Mesendoderm (in vitro differentiated cells): ENCODE data around the gene PIK3C2B.

ENCODE experiments used
- DNase-seq: peaks from one replicate; pipeline ENCODE4 v3.0.0; 2013
- H2AK5ac ChIP-seq: 2 replicates; pipeline ENCODE4 v1.6.1; 2013; ENCODE audit warnings: low read length, inconsistent platforms
- H2BK120ac ChIP-seq: 2 replicates; pipeline ENCODE4 v1.6.1; 2013; ENCODE audit warnings: low read depth, mild to moderate bottlenecking, low read length, moderate library complexity, mixed read lengths
- H2BK15ac ChIP-seq: replicated peaks from 2 replicates; pipeline ENCODE4 v1.6.1; 2013; ENCODE audit warnings: low read depth, mild to moderate bottlenecking, moderate library complexity
- H2BK5ac ChIP-seq: 2 replicates; pipeline ENCODE4 v1.6.1; 2013; ENCODE audit warnings: low read length, inconsistent platforms
- H3K18ac ChIP-seq: 2 replicates; pipeline ENCODE4 v1.6.1; 2013; ENCODE audit warnings: mild to moderate bottlenecking, low read length, mixed read lengths
- H3K23ac ChIP-seq: one replicate; pipeline ENCODE4 v1.6.1; 2013; ENCODE audit warnings: low read length
- H3K27ac ChIP-seq: 2 replicates; pipeline ENCODE4 v1.5.1; 2013; ENCODE audit warnings: low read depth, mild to moderate bottlenecking, inconsistent platforms, low read length, moderate library complexity
- H3K27me3 ChIP-seq: 2 replicates; pipeline ENCODE4 v1.6.1; 2013; ENCODE audit warnings: low read length, control low read depth, mild to moderate bottlenecking, inconsistent platforms; ENCODE audit not compliant: insufficient read depth, poor library complexity
- H3K36me3 ChIP-seq: 2 replicates; pipeline ENCODE4 v1.6.1; 2013; ENCODE audit warnings: low read length, inconsistent platforms; ENCODE audit not compliant: control insufficient read depth, insufficient read depth
- H3K4ac ChIP-seq: one replicate; pipeline ENCODE4 v1.6.1; 2013; ENCODE audit warnings: low read depth, mild to moderate bottlenecking, low read length, moderate library complexity
- H3K4me1 ChIP-seq: 2 replicates; pipeline ENCODE4 v1.6.1; 2013; ENCODE audit warnings: low read depth, low read length, inconsistent platforms; ENCODE audit not compliant: control insufficient read depth
- H3K4me2 ChIP-seq: 2 replicates; pipeline ENCODE4 v1.6.1; 2013; ENCODE audit warnings: low read length
- H3K4me3 ChIP-seq: 2 replicates; pipeline ENCODE4 v1.5.1; 2013; ENCODE audit warnings: mild to moderate bottlenecking, low read length
- H3K56ac ChIP-seq: one replicate; pipeline ENCODE4 v1.6.1; 2013; ENCODE audit warnings: low read length
- H3K79me1 ChIP-seq: 2 replicates; pipeline ENCODE4 v1.6.1; 2013; ENCODE audit warnings: low read length, inconsistent platforms
- H3K79me2 ChIP-seq: 2 replicates; pipeline ENCODE4 v1.6.1; 2013; ENCODE audit warnings: mild to moderate bottlenecking, low read length; ENCODE audit not compliant: control insufficient read depth, insufficient read depth
- H3K9ac ChIP-seq: 2 replicates; pipeline ENCODE4 v1.6.1; 2013; ENCODE audit warnings: low read length, inconsistent platforms
- H4K5ac ChIP-seq: one replicate; pipeline ENCODE4 v1.6.1; 2013; ENCODE audit warnings: low read length
- H4K8ac ChIP-seq: one replicate; pipeline ENCODE4 v1.6.1; 2013; ENCODE audit warnings: low read depth, mild to moderate bottlenecking, control low read depth, low read length, moderate library complexity
- WGBS: extraction: QIAGEN DNeasy Blood & Tissue Kit; methylation state at CpG from one replicate; pipeline ENCODE4 v1.1.7; 2013; ENCODE audit warnings: low lambda C conversion rate, missing lambda C conversion rate; ENCODE audit not compliant: insufficient coverage; ENCODE audit errors: extremely low coverage; 5-methylcytosine and 5-hydroxymethylcytosine counted together

Gene PIK3C2B

GRCh38 chr1:204455063-204455830 is 39.4 kb downstream of the PIK3C2B start:
- Histone ChIP-seq H3K27ac (peak overlapping the region; percentile 6), H3K4me3 (no peak overlapping the region), H3K79me1 (no peaks in the 10 kb centered on the region), H2BK5ac (no peak overlapping the region), H3K27me3 (no peaks in the 10 kb centered on the region), H3K18ac (no peak overlapping the region), H3K9ac (no peak overlapping the region), H3K4me1 (peaks cover 9% of the 10 kb centered on the region), H2BK120ac (no peak overlapping the region), H3K79me2 (no peaks in the 10 kb centered on the region), H3K36me3 (no peaks in the 10 kb centered on the region), H2BK15ac (no peak overlapping the region), H3K4ac (no peak overlapping the region), H3K4me2 (no peak overlapping the region), H2AK5ac (no peak overlapping the region), H3K23ac (no peak overlapping the region), H4K5ac (no peak overlapping the region), H4K8ac (no peak overlapping the region), H3K56ac (no peak overlapping the region)
- no peak for DNase-seq
- WGBS, result no CpG with 5 or more reads among the region's 18 CpGs

- no peak overlapping the region for H2BK5ac ChIP-seq
- no peak overlapping the region for H3K27ac ChIP-seq
- H3K4me1 ChIP-seq, result peaks cover 15% of the 10 kb centered on the region
- no peak overlapping the region for H3K4me2 ChIP-seq
- no peaks in the 10 kb centered on the region for H3K79me2 ChIP-seq
- H2BK15ac ChIP-seq, result no peak overlapping the region
- no peaks in the 10 kb centered on the region for H3K79me1 ChIP-seq
- WGBS, result no CpG with 5 or more reads among the region's 4 CpGs
- H3K23ac ChIP-seq, result no peak overlapping the region
- no peaks in the 10 kb centered on the region for H3K36me3 ChIP-seq
- no peak overlapping the region for H3K18ac ChIP-seq
- DNase-seq, result no peak
- H3K56ac ChIP-seq, result no peak overlapping the region
- no peak overlapping the region for H2BK120ac ChIP-seq
- H3K4ac ChIP-seq, result no peak overlapping the region
- H3K9ac ChIP-seq, result no peak overlapping the region
- no peak overlapping the region for H4K5ac ChIP-seq
- H2AK5ac ChIP-seq, result no peak overlapping the region
- no peak overlapping the region for H3K4me3 ChIP-seq
- no peak overlapping the region for H4K8ac ChIP-seq
- H3K27me3 ChIP-seq, result no peaks in the 10 kb centered on the region
These were observed 40.1 kb downstream of the PIK3C2B start for GRCh38 chr1:204454476-204454875.

GRCh38 chr1:204453141-204453772 is 41.3 kb downstream of the PIK3C2B start:
- Histone ChIP-seq H3K4me1 (peaks cover 15% of the 10 kb centered on the region), H3K4ac (no peak overlapping the region), H4K5ac (no peak overlapping the region), H2BK15ac (no peak overlapping the region), H3K4me2 (no peak overlapping the region), H4K8ac (no peak overlapping the region), H3K79me1 (no peaks in the 10 kb centered on the region), H3K18ac (no peak overlapping the region), H2AK5ac (no peak overlapping the region), H3K27me3 (no peaks in the 10 kb centered on the region), H3K27ac (no peak overlapping the region), H3K23ac (no peak overlapping the region), H2BK120ac (no peak overlapping the region), H3K36me3 (no peaks in the 10 kb centered on the region), H3K79me2 (no peaks in the 10 kb centered on the region), H3K9ac (no peak overlapping the region), H3K4me3 (no peak overlapping the region), H2BK5ac (no peak overlapping the region), H3K56ac (no peak overlapping the region)
- DNase-seq, result no peak
- WGBS, result no CpG with 5 or more reads among the region's 8 CpGs

- no peak overlapping the region for H2BK15ac ChIP-seq
- no peak overlapping the region for H4K8ac ChIP-seq
- H3K4me3 ChIP-seq, result no peak overlapping the region
- no peak overlapping the region for H3K27ac ChIP-seq
- H3K79me2 ChIP-seq, result no peaks in the 10 kb centered on the region
- H3K36me3 ChIP-seq, result no peaks in the 10 kb centered on the region
- peaks cover 15% of the 10 kb centered on the region for H3K4me1 ChIP-seq
- no peaks in the 10 kb centered on the region for H3K27me3 ChIP-seq
- H3K23ac ChIP-seq, result no peak overlapping the region
- no peak overlapping the region for H2BK120ac ChIP-seq
- DNase-seq, result no peak
- H3K56ac ChIP-seq, result no peak overlapping the region
- H3K4me2 ChIP-seq, result no peak overlapping the region
- H2BK5ac ChIP-seq, result no peak overlapping the region
- no CpG with 5 or more reads among the region's 8 CpGs for WGBS
- no peak overlapping the region for H3K4ac ChIP-seq
- no peak overlapping the region for H3K18ac ChIP-seq
- no peaks in the 10 kb centered on the region for H3K79me1 ChIP-seq
- no peak overlapping the region for H4K5ac ChIP-seq
- no peak overlapping the region for H2AK5ac ChIP-seq
- H3K9ac ChIP-seq, result no peak overlapping the region
These were observed 43.1 kb downstream of the PIK3C2B start for GRCh38 chr1:204451352-204452124.

- no peak overlapping the region for H3K4me3 ChIP-seq
- peak overlapping the region; percentile 73 for H3K23ac ChIP-seq
- no peak overlapping the region for H4K5ac ChIP-seq
- H4K8ac ChIP-seq, result no peak overlapping the region
- no peak overlapping the region for H3K4me2 ChIP-seq
- peaks cover 15% of the 10 kb centered on the region for H3K4me1 ChIP-seq
- peak overlapping the region; percentile 39 for H3K56ac ChIP-seq
- H2BK5ac ChIP-seq, result no peak overlapping the region
- WGBS, result no CpG with 5 or more reads among the region's 8 CpGs
- H3K36me3 ChIP-seq, result no peaks in the 10 kb centered on the region
- peak; percentile 79 for DNase-seq
- H3K4ac ChIP-seq, result no peak overlapping the region
- H3K79me1 ChIP-seq, result no peaks in the 10 kb centered on the region
- no peak overlapping the region for H3K9ac ChIP-seq
- no peaks in the 10 kb centered on the region for H3K27me3 ChIP-seq
- H2BK15ac ChIP-seq, result no peak overlapping the region
- H2BK120ac ChIP-seq, result no peak overlapping the region
- H2AK5ac ChIP-seq, result no peak overlapping the region
- H3K18ac ChIP-seq, result no peak overlapping the region
- no peaks in the 10 kb centered on the region for H3K79me2 ChIP-seq
- H3K27ac ChIP-seq, result peak overlapping the region; percentile 11
These were observed 43.9 kb downstream of the PIK3C2B start for GRCh38 chr1:204450461-204451257.
